MM.1S (cell line): ENCODE measurements around the gene PKD2L2.

ENCODE experiments used
- DNase-seq: peaks from one replicate; pipeline ENCODE4 v3.0.0-alpha.2; 2015
- H2AFZ ChIP-seq: fragments of 300-600 bp; sonication (generic); 2 replicates; pipeline ENCODE4 v1.6.0; 2016; ENCODE audit warnings: antibody characterized with exemption, low read length
- H3F3A ChIP-seq: fragments of 300-600 bp; sonication (generic); 2 replicates; pipeline ENCODE4 v1.6.1; 2016; ENCODE audit warnings: mild to moderate bottlenecking, antibody characterized with exemption, low read length, moderate library complexity, mixed read lengths; ENCODE audit not compliant: insufficient read depth
- H3K27ac ChIP-seq: fragments of 300-600 bp; sonication (generic); 2 replicates; pipeline ENCODE4 v1.5.1; 2016; ENCODE audit warnings: mild to moderate bottlenecking, low read length
- H3K27me3 ChIP-seq: fragments of 300-600 bp; sonication (generic); replicated peaks from 2 replicates; pipeline ENCODE4 v1.6.0; 2016; ENCODE audit warnings: low read length; ENCODE audit not compliant: insufficient read depth
- H3K36me3 ChIP-seq: fragments of 300-600 bp; sonication (generic); replicated peaks from 2 replicates; pipeline ENCODE4 v1.6.1; 2016; ENCODE audit warnings: mild to moderate bottlenecking, low read length, mixed read lengths; ENCODE audit not compliant: insufficient read depth
- H3K4me1 ChIP-seq: fragments of 300-600 bp; sonication (generic); 2 replicates; pipeline ENCODE4 v1.6.1; 2016; ENCODE audit warnings: low read length, mixed read lengths
- H3K4me2 ChIP-seq: fragments of 300-600 bp; sonication (generic); 2 replicates; pipeline ENCODE4 v1.6.0; 2016; ENCODE audit warnings: low read depth, low read length
- H3K4me3 ChIP-seq: fragments of 300-600 bp; sonication (generic); 2 replicates; pipeline ENCODE4 v1.5.1; 2016; ENCODE audit warnings: low read length, mixed read lengths
- H3K79me2 ChIP-seq: fragments of 300-600 bp; sonication (generic); 2 replicates; pipeline ENCODE4 v1.6.1; 2016; ENCODE audit warnings: mixed run types, low read length, mixed read lengths
- H3K9ac ChIP-seq: fragments of 300-600 bp; sonication (generic); 2 replicates; pipeline ENCODE4 v1.6.1; 2016; ENCODE audit warnings: low read length, mixed read lengths
- H3K9me2 ChIP-seq: fragments of 300-600 bp; sonication (generic); replicated peaks from 2 replicates; pipeline ENCODE4 v1.6.1; 2016; ENCODE audit warnings: mild to moderate bottlenecking, low read length, mixed read lengths; ENCODE audit not compliant: insufficient read depth
- H3K9me3 ChIP-seq: fragments of 300-600 bp; sonication (generic); replicated peaks from 2 replicates; pipeline ENCODE4 v1.6.1; 2016; ENCODE audit warnings: mild to moderate bottlenecking, low read length, mixed read lengths; ENCODE audit not compliant: insufficient read depth
- H4K20me1 ChIP-seq: fragments of 300-600 bp; sonication (generic); 2 replicates; pipeline ENCODE4 v1.6.1; 2016; ENCODE audit warnings: mild to moderate bottlenecking, low read length, moderate library complexity, mixed read lengths; ENCODE audit not compliant: insufficient read depth
- CTCF ChIP-seq: fragments of 300-600 bp; sonication (generic); IDR thresholded peaks from 2 replicates; pipeline ENCODE4 v1.5.1; 2016; ENCODE audit warnings: antibody characterized with exemption, low read length, mixed read lengths
- EZH2 ChIP-seq: fragments of 300-600 bp; sonication (generic); optimal IDR thresholded peaks from 2 replicates; pipeline ENCODE3; 2017; ENCODE audit warnings: low read depth, mild to moderate bottlenecking, antibody characterized with exemption, low read length, mixed read lengths
- EZH2phosphoT487 ChIP-seq: fragments of 300-600 bp; sonication (generic); IDR thresholded peaks from 2 replicates; pipeline ENCODE4 v1.6.1; 2018; ENCODE audit warnings: antibody characterized with exemption, low read length

The PKD2L2 gene

GRCh38 chr5:137870647-137871339 lies 18.5 kb upstream of the PKD2L2 start:
- no peaks in the 10 kb centered on the region for H3F3A ChIP-seq
- H3K79me2 ChIP-seq = no peaks in the 10 kb centered on the region
- no peaks in the 10 kb centered on the region for H3K27me3 ChIP-seq
- TF ChIP-seq CTCF (no peak), EZH2 (no peak), EZH2phosphoT487 (no peak)
- no peaks in the 10 kb centered on the region for H3K36me3 ChIP-seq
- H3K4me1 ChIP-seq = no peaks in the 10 kb centered on the region
- H3K27ac ChIP-seq = no peak overlapping the region
- no peaks in the 10 kb centered on the region for H3K9me3 ChIP-seq
- no peak overlapping the region for H3K9ac ChIP-seq
- no peaks in the 10 kb centered on the region for H3K9me2 ChIP-seq
- H2AFZ ChIP-seq = no peak overlapping the region
- no peak for DNase-seq
- no peak overlapping the region for H3K4me3 ChIP-seq
- H4K20me1 ChIP-seq = no peaks in the 10 kb centered on the region
- H3K4me2 ChIP-seq = no peak overlapping the region

DNA sequence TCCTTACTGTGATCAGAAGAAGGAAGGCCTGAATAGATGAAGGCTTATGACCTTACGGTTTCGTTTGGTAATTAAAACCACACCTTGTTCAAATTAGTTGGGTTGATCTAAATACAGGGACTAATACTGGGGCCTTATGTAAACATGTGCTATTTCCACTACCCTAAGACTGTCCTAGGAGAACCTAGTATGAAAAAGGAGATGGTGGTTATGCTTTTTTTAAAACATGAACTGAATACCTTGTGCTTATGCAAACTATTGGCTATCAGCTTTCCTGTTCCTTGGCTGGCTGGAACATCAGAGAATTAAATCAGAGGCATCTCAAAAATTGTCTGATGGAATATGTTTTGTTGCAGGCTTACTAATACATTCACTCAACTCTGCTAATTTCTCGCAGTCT lies 17.7 kb upstream of the PKD2L2 start:
- no peaks in the 10 kb centered on the region for H3K27me3 ChIP-seq
- TF ChIP-seq EZH2phosphoT487 (no peak), EZH2 (no peak), CTCF (no peak)
- H3K4me3 ChIP-seq = no peak overlapping the region
- H3K36me3 ChIP-seq = no peaks in the 10 kb centered on the region
- H3K27ac ChIP-seq = no peak overlapping the region
- H3K4me2 ChIP-seq = no peak overlapping the region
- H4K20me1 ChIP-seq = no peaks in the 10 kb centered on the region
- H3K9me3 ChIP-seq = no peaks in the 10 kb centered on the region
- no peak overlapping the region for H2AFZ ChIP-seq
- no peaks in the 10 kb centered on the region for H3K9me2 ChIP-seq
- no peak overlapping the region for H3K9ac ChIP-seq
- no peaks in the 10 kb centered on the region for H3F3A ChIP-seq
- no peaks in the 10 kb centered on the region for H3K79me2 ChIP-seq
- DNase-seq = no peak
- H3K4me1 ChIP-seq = no peaks in the 10 kb centered on the region

- Histone ChIP-seq H3K4me1 (no peaks in the 10 kb centered on the region), H4K20me1 (no peaks in the 10 kb centered on the region), H3F3A (no peaks in the 10 kb centered on the region), H2AFZ (no peak overlapping the region), H3K79me2 (no peaks in the 10 kb centered on the region), H3K9ac (no peak overlapping the region), H3K4me3 (no peak overlapping the region), H3K27ac (no peak overlapping the region), H3K4me2 (no peak overlapping the region), H3K9me2 (no peaks in the 10 kb centered on the region), H3K9me3 (no peaks in the 10 kb centered on the region), H3K27me3 (no peaks in the 10 kb centered on the region), H3K36me3 (no peaks in the 10 kb centered on the region)
- DNase-seq = no peak
- TF ChIP-seq EZH2phosphoT487 (no peak), EZH2 (no peak), CTCF (no peak)
Observed at GRCh38 chr5:137872466-137872865, 16.8 kb upstream of the PKD2L2 start.
